Psoas muscle (tissue), 8 donors: Measurements from ENCODE around the gene AKR1C3. TPM values are rescaled to one million over a fixed set of nuclear protein-coding genes. Genes with fewer than 3 reads are reported as not detected.

Experiments
- ATAC-seq, 4 donors: fragments of 200-7000 bp; cut with Tn5 transposase; one replicate each; pipeline ENCODE4 v1.9.1; 2020; ENCODE audit warnings: moderate library complexity in 3 of 4, mild to moderate bottlenecking in 2 of 4
- DNase-seq, 2 donors: peaks; one replicate each; pipeline ENCODE4 v3.0.0-alpha.2; 2020
- H3K27ac ChIP-seq: fragments of 200-600 bp; one replicate; pipeline ENCODE4 v1.8.0; 2022
- H3K27me3 ChIP-seq, 3 donors: fragments of 200-600 bp in 1 of 3; one replicate each; pipeline versions ENCODE4 v1.6.1 to v1.8.0; 2013 to 2022; ENCODE audit warnings: low read length in 2 of 3, mild to moderate bottlenecking in 2 of 3, moderate library complexity in 1 of 3; ENCODE audit not compliant: insufficient read depth in 3 of 3
- H3K36me3 ChIP-seq, 2 donors: fragments of 200-600 bp in 1 of 2; one replicate each; pipeline versions ENCODE4 v1.6.1 to v1.8.0; 2013 to 2022; ENCODE audit warnings: low read depth in 1 of 2, mild to moderate bottlenecking in 1 of 2, moderate library complexity in 1 of 2; ENCODE audit not compliant: insufficient read depth in 1 of 2
- H3K4me1 ChIP-seq: fragments of 200-600 bp; one replicate; pipeline ENCODE4 v1.8.0; 2022
- H3K4me3 ChIP-seq: fragments of 200-600 bp; one replicate; pipeline ENCODE4 v1.8.0; 2022; ENCODE audit warnings: mild to moderate bottlenecking
- H3K9me3 ChIP-seq: fragments of 200-600 bp; one replicate; pipeline ENCODE4 v1.8.0; 2022
- CTCF ChIP-seq: fragments of 200-600 bp; IDR thresholded peaks from one replicate; pipeline ENCODE4 v1.8.0; 2022; ENCODE audit warnings: antibody characterized with exemption
- WGBS, 3 donors: extraction: QIAGEN DNeasy Blood & Tissue Kit; methylation state at CpG; one replicate each; pipeline versions ENCODE4 v1.1.6 to v1.1.7; 2013; 5-methylcytosine and 5-hydroxymethylcytosine counted together
- intact Hi-C, 2 donors: fragments of 100-400 bp; cut with DNase I; formaldehyde crosslinking; loops; one replicate each; pipeline versions ENCODE4 v1.11.0 to v1.14.2; 2022
- polyA plus RNA-seq, 3 donors: library from polyadenylated mRNA; stranded (reverse); fragments of 200-250 nt; gene quantifications; one replicate each; pipeline ENCODE4 v1.2.3, GENCODE V29; 2013
- total RNA-seq, 4 donors: library from RNA; stranded (reverse); fragmentation: NEBNext Ultra II Directional in 2 of 4; extraction: Animal tissue kit (Norgen Biotek cat#: 25700) in 2 of 4; gene quantifications; one replicate each; pipeline versions ENCODE4 v1.2.1 to v1.2.4, GENCODE V29; 2021 to 2023
- donor health status: healthy with polysubstance abuse.
- donor health status: DM: no; HTN: no; CAD: no; lungs with moderate emphysema.
- donor health status: Bipolar disorder and iron deficiency.
- donor health status: healthy.
- donor health status: DM: yes; HTN: yes; CAD: no.
- donor health status: DM: no; HTN: no; CAD: no.
- donor health status: DM: no; HTN: no; CAD: no.
- donor health status: DM: yes; HTN: yes; CAD: no.

The AKR1C3 gene
- total and polyA plus RNA-seq, 7 donors, result 16.6 to 1,247 (median 33.7) TPM

GRCh38 chr10:5146920-5147254, 52.7 kb downstream of the AKR1C3 start:
- Histone ChIP-seq H3K27me3 (no peaks in the 10 kb centered on the region), H3K4me3 (no peak overlapping the region), H3K9me3 (no peaks in the 10 kb centered on the region), H3K27ac (no peak overlapping the region), H3K4me1 (no peaks in the 10 kb centered on the region), H3K36me3 (no peaks in the 10 kb centered on the region)
- ATAC-seq, result no peak
- TF ChIP-seq CTCF, result no peak
- intact Hi-C loops, result no loop called here
- DNase-seq, result no peak
- WGBS, 3 donors, result 71 to 80% (median 73%) methylated on average over 5 of the region's 5 CpGs

- TF ChIP-seq CTCF, result no peak
- no peak for ATAC-seq
- Histone ChIP-seq H3K27ac (no peak overlapping the region), H3K27me3 (no peaks in the 10 kb centered on the region), H3K9me3 (no peaks in the 10 kb centered on the region), H3K36me3 (no peaks in the 10 kb centered on the region), H3K4me1 (no peaks in the 10 kb centered on the region), H3K4me3 (no peak overlapping the region)
- WGBS, 3 donors, result 49 to 58% (median 56%) methylated on average over 5 of the region's 5 CpGs
- DNase-seq, result no peak
- intact Hi-C loops, result no loop called here
Observed at GRCh38 chr10:5147255-5147980, 53.2 kb downstream of the AKR1C3 start.

GRCh38 chr10:5147981-5148677, 53.9 kb downstream of the AKR1C3 start:
- Histone ChIP-seq H3K4me1 (no peaks in the 10 kb centered on the region), H3K27ac (no peak overlapping the region), H3K4me3 (no peak overlapping the region), H3K36me3 (no peaks in the 10 kb centered on the region), H3K27me3 (no peaks in the 10 kb centered on the region), H3K9me3 (no peaks in the 10 kb centered on the region)
- no peak for TF ChIP-seq CTCF
- intact Hi-C loops, result no loop called here
- DNase-seq (no peak), ATAC-seq (no peak)
- 50 to 56% (median 54%) methylated on average over 3 of the region's 3 CpGs for WGBS, 3 donors

GRCh38 chr10:5148678-5149032, 54.4 kb downstream of the AKR1C3 start:
- DNase-seq (no peak), ATAC-seq (no peak)
- TF ChIP-seq CTCF, result no peak
- no peak overlapping the region for H3K27ac ChIP-seq
- intact Hi-C loops, result no loop called here
- H3K27me3 ChIP-seq, result no peaks in the 10 kb centered on the region
- H3K4me3 ChIP-seq, result no peak overlapping the region
- H3K4me1 ChIP-seq, result no peaks in the 10 kb centered on the region
- no peaks in the 10 kb centered on the region for H3K9me3 ChIP-seq
- 24 to 47% (median 46%) methylated on average over 1 of the region's 1 CpG for WGBS, 3 donors
- H3K36me3 ChIP-seq, result no peaks in the 10 kb centered on the region

GRCh38 chr10:5151076-5151475, 56.9 kb downstream of the AKR1C3 start:
- WGBS, 3 donors, result 92 to 96% (median 95%) methylated on average over 3 of the region's 3 CpGs
- H3K36me3 ChIP-seq, result no peaks in the 10 kb centered on the region
- no peak for DNase-seq
- no peak for ATAC-seq
- TF ChIP-seq CTCF, result no peak
- no peaks in the 10 kb centered on the region for H3K4me1 ChIP-seq
- no peaks in the 10 kb centered on the region for H3K27me3 ChIP-seq
- no peak overlapping the region for H3K27ac ChIP-seq
- no peaks in the 10 kb centered on the region for H3K9me3 ChIP-seq
- H3K4me3 ChIP-seq, result no peak overlapping the region
- intact Hi-C loops, result no loop called here
